ENCODE results near the gene UGT1A8.

Gene UGT1A8

GRCh38 chr2:233817361-233817911 lies 200.0 kb downstream of the UGT1A8 start:
- no peak for DNase-seq (ENCODE audit: low read depth in 3 of 3, low spot score in 1 of 3)

- no peak for DNase-seq (ENCODE audit: low read depth in 3 of 3, low spot score in 1 of 3)
Observed at GRCh38 chr2:233817995-233818638, 200.7 kb downstream of the UGT1A8 start.

GRCh38 chr2:233818639-233819621 lies 201.5 kb downstream of the UGT1A8 start:
- no peak for DNase-seq (ENCODE audit: low read depth in 3 of 3, low spot score in 1 of 3)

- DNase-seq (ENCODE audit: low read depth in 3 of 3, low spot score in 1 of 3) = no peak
Observed at GRCh38 chr2:233819884-233820773, 202.7 kb downstream of the UGT1A8 start.

- no peak for DNase-seq (ENCODE audit: low read depth in 3 of 3, low spot score in 1 of 3)
Observed at GRCh38 chr2:233820774-233821105, 203.3 kb downstream of the UGT1A8 start.

GRCh38 chr2:233821196-233821595 lies 203.8 kb downstream of the UGT1A8 start:
- DNase-seq (ENCODE audit: low read depth in 3 of 3, low spot score in 1 of 3) = no peak

- no peak for DNase-seq (ENCODE audit: low read depth in 3 of 3, low spot score in 1 of 3)
Observed at GRCh38 chr2:233821709-233822100, 204.3 kb downstream of the UGT1A8 start.

- no peak for DNase-seq (ENCODE audit: low read depth in 3 of 3, low spot score in 1 of 3)
Observed at GRCh38 chr2:233822101-233822771, 204.8 kb downstream of the UGT1A8 start.
